Stimulated activated memory B cell treated with anti-CD40 and anti-IgM and Interleukin-4, amounts not matched to agents 10 μg/mL and 1 μg/mL and 100 μg/mL, for 72 hours (primary cell): ENCODE measurements around the gene IL10.

Experiments
- ATAC-seq: fragments of 150-1000 bp; cut with Tn5 transposase; 2 replicates; pipeline ENCODE4 v1.10.0; 2021
- H3K27ac Mint-ChIP-seq: one replicate; pipeline ENCODE4 v1.8.0; 2022; ENCODE audit warnings: mild to moderate bottlenecking, mixed read lengths
- H3K27me3 Mint-ChIP-seq: one replicate; pipeline ENCODE4 v1.8.0; 2022; ENCODE audit warnings: mixed read lengths
- H3K36me3 Mint-ChIP-seq: one replicate; pipeline ENCODE4 v1.8.0; 2022; ENCODE audit warnings: mixed read lengths
- H3K4me1 Mint-ChIP-seq: one replicate; pipeline ENCODE4 v1.8.0; 2022; ENCODE audit warnings: mixed read lengths
- H3K4me3 Mint-ChIP-seq: one replicate; pipeline ENCODE4 v1.8.0; 2022; ENCODE audit warnings: mild to moderate bottlenecking, moderate library complexity, mixed read lengths
- H3K9me3 Mint-ChIP-seq: one replicate; pipeline ENCODE4 v1.8.0; 2022; ENCODE audit warnings: mixed read lengths

The IL10 gene

GRCh38 chr1:206736878-206737728 lies 35.2 kb downstream of the IL10 start:
- Mint-ChIP-seq H3K36me3 (peaks cover 12% of the 10 kb centered on the region), H3K4me3 (no peak overlapping the region), H3K4me1 (peaks cover 82% of the 10 kb centered on the region), H3K9me3 (no peaks in the 10 kb centered on the region), H3K27me3 (no peaks in the 10 kb centered on the region), H3K27ac (peak overlapping the region; percentile 82)
- no peak for ATAC-seq

DNA sequence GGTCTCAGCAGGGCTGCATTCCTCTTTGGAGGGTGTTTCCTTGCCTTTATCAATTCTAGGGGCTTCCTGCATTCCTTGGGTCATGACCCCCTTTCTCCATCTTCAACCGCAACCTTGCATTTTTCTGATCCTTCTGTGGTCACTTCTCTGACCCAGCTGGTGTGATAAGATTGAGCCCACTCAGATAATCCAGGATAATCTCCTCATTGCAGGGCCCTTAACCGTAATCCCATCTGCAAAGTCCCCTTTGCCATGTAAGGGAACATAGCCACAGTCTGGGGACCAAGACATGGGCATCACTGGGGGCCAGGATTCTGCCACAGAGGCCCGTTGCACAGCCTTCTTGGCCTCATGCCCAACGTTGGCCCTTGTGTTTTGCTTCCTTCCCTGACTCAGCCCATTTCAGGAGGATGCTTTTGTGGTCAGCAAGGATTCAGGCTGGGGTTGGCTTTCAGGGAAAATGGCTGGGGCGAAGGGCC lies 36.7 kb downstream of the IL10 start:
- Mint-ChIP-seq H3K4me3 (no peak overlapping the region), H3K27ac (no peak overlapping the region), H3K4me1 (peaks cover 67% of the 10 kb centered on the region), H3K27me3 (no peaks in the 10 kb centered on the region), H3K9me3 (no peaks in the 10 kb centered on the region), H3K36me3 (peaks cover 25% of the 10 kb centered on the region)
- ATAC-seq: no peak

DNA sequence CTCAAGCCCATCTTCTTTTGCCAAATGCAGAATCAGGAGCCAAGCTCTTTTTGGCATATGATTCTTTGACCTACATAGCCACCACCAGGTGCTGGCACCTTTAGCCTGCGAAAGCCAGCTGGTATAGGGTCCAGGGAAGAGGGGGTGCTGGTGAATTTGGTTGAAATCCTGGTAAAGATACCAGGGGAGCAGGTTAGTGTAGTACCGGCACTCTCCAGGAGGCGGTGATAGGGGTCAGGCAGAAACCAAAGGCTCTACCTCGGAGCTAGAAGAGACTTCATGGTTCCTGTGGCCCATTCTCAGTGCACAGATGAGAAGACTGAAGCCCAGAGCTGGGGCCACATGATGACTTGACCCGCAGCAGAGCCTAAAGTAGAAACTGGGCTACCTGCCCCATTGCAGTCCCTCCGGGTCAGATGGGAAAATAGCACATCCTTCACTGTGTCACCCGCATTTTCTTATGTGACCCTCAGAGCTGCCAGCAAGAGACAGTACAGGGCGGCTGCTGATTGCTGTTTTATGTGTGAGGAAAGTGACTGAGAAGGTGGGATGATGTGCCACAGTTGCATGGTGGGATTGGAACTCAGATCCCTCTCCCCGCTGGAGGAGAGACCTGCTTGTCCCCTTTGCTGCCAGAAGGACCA lies 37.7 kb downstream of the IL10 start:
- Mint-ChIP-seq H3K27ac (peak overlapping the region; percentile 57), H3K36me3 (peaks cover 31% of the 10 kb centered on the region)

GRCh38 chr1:206732992-206733391 lies 39.3 kb downstream of the IL10 start:
- ATAC-seq: no peak
- Mint-ChIP-seq H3K27me3 (no peaks in the 10 kb centered on the region), H3K4me1 (peaks cover 51% of the 10 kb centered on the region), H3K4me3 (no peak overlapping the region), H3K27ac (no peak overlapping the region), H3K9me3 (no peaks in the 10 kb centered on the region), H3K36me3 (peaks cover 42% of the 10 kb centered on the region)

More for the DNA sequence above, 37.7 kb downstream of the IL10 start:
- ATAC-seq: peak; percentile 67
- Mint-ChIP-seq H3K9me3 (no peaks in the 10 kb centered on the region), H3K4me1 (peaks cover 58% of the 10 kb centered on the region), H3K27me3 (no peaks in the 10 kb centered on the region), H3K4me3 (no peak overlapping the region)

DNA sequence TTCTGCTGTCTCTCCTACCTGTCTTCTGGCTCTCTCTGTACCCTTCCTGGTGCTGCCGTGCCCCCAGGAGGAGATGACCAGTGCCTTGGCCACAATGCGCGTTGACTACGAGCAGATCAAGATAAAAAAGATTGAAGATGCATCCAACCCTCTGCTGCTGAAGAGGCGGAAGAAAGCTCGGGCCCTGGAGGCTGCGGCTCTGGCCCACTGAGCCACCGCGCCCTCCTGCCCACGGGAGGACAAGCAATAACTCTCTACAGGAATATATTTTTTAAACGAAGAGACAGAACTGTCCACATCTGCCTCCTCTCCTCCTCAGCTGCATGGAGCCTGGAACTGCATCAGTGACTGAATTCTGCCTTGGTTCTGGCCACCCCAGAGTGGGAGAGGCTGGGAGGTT lies 39.8 kb downstream of the IL10 start:
- H3K36me3 Mint-ChIP-seq: peaks cover 42% of the 10 kb centered on the region
- ATAC-seq: no peak
- peaks cover 47% of the 10 kb centered on the region for H3K4me1 Mint-ChIP-seq
- no peaks in the 10 kb centered on the region for H3K9me3 Mint-ChIP-seq
- H3K27me3 Mint-ChIP-seq: no peaks in the 10 kb centered on the region
- no peak overlapping the region for H3K27ac Mint-ChIP-seq
- H3K4me3 Mint-ChIP-seq: no peak overlapping the region

GRCh38 chr1:206729507-206729906 lies 42.8 kb downstream of the IL10 start:
- H3K27ac Mint-ChIP-seq: peak overlapping the region; percentile 64
- H3K4me1 Mint-ChIP-seq: peaks cover 43% of the 10 kb centered on the region

GRCh38 chr1:206729050-206729449 lies 43.2 kb downstream of the IL10 start:
- no peaks in the 10 kb centered on the region for H3K27me3 Mint-ChIP-seq
- H3K4me3 Mint-ChIP-seq: no peak overlapping the region
- H3K36me3 Mint-ChIP-seq: peaks cover 42% of the 10 kb centered on the region
- peak overlapping the region; percentile 64 for H3K27ac Mint-ChIP-seq
- peaks cover 43% of the 10 kb centered on the region for H3K4me1 Mint-ChIP-seq
- H3K9me3 Mint-ChIP-seq: no peaks in the 10 kb centered on the region
- ATAC-seq: no peak

More at GRCh38 chr1:206729507-206729906, 42.8 kb downstream of the IL10 start:
- H3K4me3 Mint-ChIP-seq: no peak overlapping the region
- ATAC-seq: no peak
- no peaks in the 10 kb centered on the region for H3K9me3 Mint-ChIP-seq
- H3K36me3 Mint-ChIP-seq: peaks cover 42% of the 10 kb centered on the region
- H3K27me3 Mint-ChIP-seq: no peaks in the 10 kb centered on the region

DNA sequence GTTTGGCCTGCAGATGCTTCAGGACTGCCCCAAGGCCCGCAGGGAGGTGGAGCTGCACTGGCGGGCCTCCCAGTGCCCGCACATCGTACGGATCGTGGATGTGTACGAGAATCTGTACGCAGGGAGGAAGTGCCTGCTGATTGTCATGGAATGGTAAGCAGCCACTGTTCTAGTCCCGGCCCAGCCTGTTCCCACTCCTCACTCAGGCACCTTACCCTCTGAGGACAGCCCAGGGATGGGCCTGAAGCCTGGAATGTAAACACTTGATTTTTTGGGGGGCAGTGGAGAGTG lies 43.7 kb downstream of the IL10 start:
- H3K27ac Mint-ChIP-seq: peak overlapping the region; percentile 64
- peaks cover 42% of the 10 kb centered on the region for H3K36me3 Mint-ChIP-seq

GRCh38 chr1:206727981-206728696 lies 44.2 kb downstream of the IL10 start:
- Mint-ChIP-seq H3K27ac (peak overlapping the region; percentile 64), H3K27me3 (no peaks in the 10 kb centered on the region), H3K4me3 (no peak overlapping the region), H3K9me3 (no peaks in the 10 kb centered on the region), H3K4me1 (peaks cover 46% of the 10 kb centered on the region), H3K36me3 (peaks cover 41% of the 10 kb centered on the region)
- no peak for ATAC-seq

More for the DNA sequence above, 43.7 kb downstream of the IL10 start:
- no peak for ATAC-seq
- no peaks in the 10 kb centered on the region for H3K9me3 Mint-ChIP-seq
- H3K4me3 Mint-ChIP-seq: no peak overlapping the region
- H3K27me3 Mint-ChIP-seq: no peaks in the 10 kb centered on the region
- peaks cover 44% of the 10 kb centered on the region for H3K4me1 Mint-ChIP-seq

GRCh38 chr1:206725109-206725963 lies 47.0 kb downstream of the IL10 start:
- Mint-ChIP-seq H3K4me3 (no peak overlapping the region), H3K9me3 (no peaks in the 10 kb centered on the region), H3K4me1 (peaks cover 55% of the 10 kb centered on the region), H3K27me3 (no peaks in the 10 kb centered on the region), H3K27ac (no peak overlapping the region), H3K36me3 (peaks cover 17% of the 10 kb centered on the region)
- ATAC-seq: no peak

GRCh38 chr1:206723805-206724472 lies 48.4 kb downstream of the IL10 start:
- no peak overlapping the region for H3K4me3 Mint-ChIP-seq

DNA sequence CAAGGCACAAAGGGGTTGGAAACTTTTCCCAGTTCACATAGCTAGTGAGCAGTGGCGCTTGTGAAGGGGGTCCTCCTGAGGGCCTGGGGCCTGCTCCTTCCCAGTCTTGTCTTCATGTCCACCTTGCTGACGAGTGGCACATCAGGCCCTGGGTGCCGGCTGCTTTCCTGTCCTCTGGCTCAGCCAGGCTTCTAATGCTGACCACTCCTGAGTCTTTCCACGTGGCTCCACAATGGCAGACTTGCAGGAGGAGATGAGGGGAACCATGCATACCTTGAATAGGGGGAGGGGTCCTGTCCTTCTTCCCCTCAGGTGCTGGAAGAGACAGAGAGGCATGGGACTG lies 48.9 kb downstream of the IL10 start:
- no peak overlapping the region for H3K27ac Mint-ChIP-seq
- H3K4me3 Mint-ChIP-seq: no peak overlapping the region

More at GRCh38 chr1:206723805-206724472, 48.4 kb downstream of the IL10 start:
- Mint-ChIP-seq H3K36me3 (peaks cover 7% of the 10 kb centered on the region), H3K27me3 (no peaks in the 10 kb centered on the region), H3K27ac (no peak overlapping the region), H3K4me1 (peaks cover 68% of the 10 kb centered on the region), H3K9me3 (no peaks in the 10 kb centered on the region)
- no peak for ATAC-seq

DNA sequence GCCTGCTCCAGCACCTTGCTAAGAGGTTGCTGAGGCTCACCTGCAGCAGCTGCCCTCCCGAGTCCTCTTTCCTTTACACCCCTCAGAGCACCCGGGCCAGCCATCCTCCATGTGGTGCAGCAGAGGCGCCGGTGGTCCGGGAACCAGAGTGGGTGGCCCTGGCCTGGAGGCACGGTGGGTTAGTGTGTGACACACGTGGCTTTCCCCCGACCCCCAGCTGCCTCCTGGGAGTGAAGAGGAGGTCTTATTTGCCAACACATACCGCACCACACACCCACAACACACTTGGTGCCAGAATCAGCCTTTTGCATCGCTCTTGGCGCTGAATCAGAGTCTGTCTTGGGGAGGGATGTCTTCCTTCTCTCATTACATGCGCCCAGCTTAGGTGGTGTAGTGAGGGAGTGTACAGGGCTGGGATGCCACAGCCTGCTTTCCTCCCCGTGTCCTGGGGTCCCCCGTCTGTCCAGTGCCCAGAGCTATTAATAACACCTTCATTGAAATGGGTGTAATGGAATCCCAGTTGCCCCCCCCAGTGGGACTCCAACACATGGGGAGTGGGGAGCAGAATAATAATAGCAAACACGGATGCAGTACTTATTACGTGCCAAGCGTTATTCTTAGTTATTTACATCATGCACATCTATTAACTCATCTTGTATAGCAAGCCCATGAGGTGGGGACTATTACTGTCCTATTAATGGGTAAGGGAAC lies 49.4 kb downstream of the IL10 start:
- H3K4me1 Mint-ChIP-seq: peaks cover 68% of the 10 kb centered on the region
- no peaks in the 10 kb centered on the region for H3K9me3 Mint-ChIP-seq
- no peak for ATAC-seq
- H3K36me3 Mint-ChIP-seq: no peaks in the 10 kb centered on the region
- H3K4me3 Mint-ChIP-seq: no peak overlapping the region
- H3K27me3 Mint-ChIP-seq: no peaks in the 10 kb centered on the region
- H3K27ac Mint-ChIP-seq: no peak overlapping the region

More for the DNA sequence above, 48.9 kb downstream of the IL10 start:
- no peaks in the 10 kb centered on the region for H3K9me3 Mint-ChIP-seq
- H3K4me1 Mint-ChIP-seq: peaks cover 68% of the 10 kb centered on the region
- peaks cover 2% of the 10 kb centered on the region for H3K36me3 Mint-ChIP-seq
- no peaks in the 10 kb centered on the region for H3K27me3 Mint-ChIP-seq
- ATAC-seq: no peak

DNA sequence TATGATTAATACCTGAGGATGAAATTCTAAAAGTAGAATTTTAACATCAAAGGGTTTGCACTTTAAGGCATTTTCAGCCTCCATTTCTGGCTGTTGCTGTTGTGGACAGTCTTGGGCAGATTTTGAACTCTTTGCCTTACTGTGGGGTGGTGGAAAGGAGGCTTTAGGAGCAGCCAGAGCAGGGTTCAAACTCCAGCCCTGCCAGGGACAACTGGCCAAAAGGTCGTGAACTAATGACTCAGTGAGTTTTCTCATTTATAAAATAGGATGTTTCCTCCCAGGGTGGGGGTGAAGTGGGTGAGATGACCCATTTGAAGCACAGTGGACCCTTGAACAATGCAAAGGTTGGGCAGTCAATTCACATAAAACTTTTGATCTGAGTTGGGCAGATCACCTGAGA lies 50.8 kb downstream of the IL10 start:
- H3K4me1 Mint-ChIP-seq: peaks cover 75% of the 10 kb centered on the region
- H3K4me3 Mint-ChIP-seq: no peak overlapping the region

More for the DNA sequence above, 50.8 kb downstream of the IL10 start:
- no peaks in the 10 kb centered on the region for H3K27me3 Mint-ChIP-seq
- H3K36me3 Mint-ChIP-seq: no peaks in the 10 kb centered on the region
- peak overlapping the region; percentile 35 for H3K27ac Mint-ChIP-seq
- no peak for ATAC-seq
- H3K9me3 Mint-ChIP-seq: no peaks in the 10 kb centered on the region
